Raji (cell line): ENCODE data around the gene ANKS1B.

Experiments used
- POLR2A ChIP-seq: IDR thresholded peaks from 2 replicates; pipeline ENCODE4 v1.6.1; 2011; ENCODE audit warnings: low read depth, low read length, control low read depth; ENCODE audit not compliant: insufficient read depth

The ANKS1B gene

DNA sequence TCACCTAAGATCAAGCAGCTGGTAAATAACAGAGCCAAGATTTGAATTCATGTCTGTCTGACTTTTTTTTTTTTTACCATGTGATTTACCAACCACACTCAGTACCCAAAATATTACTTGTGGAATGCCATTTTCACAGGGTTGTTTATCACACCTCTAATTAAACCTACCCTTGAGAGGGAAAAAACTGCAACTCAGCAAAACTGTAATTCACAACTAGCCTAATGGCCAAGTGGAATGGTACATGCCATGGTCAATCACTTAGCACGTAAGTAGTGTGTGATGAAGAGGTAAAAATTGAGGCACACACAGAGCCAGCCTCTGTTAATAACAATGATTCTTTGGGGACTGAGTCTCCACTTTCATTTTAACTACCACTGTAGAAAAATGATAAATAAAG is 750.0 kb downstream of the ANKS1B start:
- TF ChIP-seq POLR2A: no peak

- no peak for TF ChIP-seq POLR2A
Measured at GRCh38 chr12:99232324-99232723, 752.4 kb downstream of the ANKS1B start.

DNA sequence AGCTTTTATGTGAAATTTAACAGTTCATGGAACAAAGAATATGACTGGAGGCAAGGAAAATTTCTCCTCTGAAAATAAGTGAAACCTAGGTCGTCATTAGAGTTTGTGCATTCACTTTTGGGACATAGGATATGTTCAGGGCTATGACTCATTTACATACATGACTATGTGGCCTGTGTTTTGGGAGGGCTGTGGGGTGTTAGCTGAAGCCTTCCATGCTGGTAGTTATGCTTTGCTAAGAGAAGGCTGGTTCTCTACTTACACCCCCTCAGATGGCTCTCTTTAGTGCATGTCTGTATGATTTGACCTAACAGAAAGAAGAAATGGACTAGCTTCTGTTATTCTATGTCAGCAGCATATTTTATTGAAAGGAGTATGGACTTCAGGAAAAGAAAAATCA is 753.7 kb downstream of the ANKS1B start:
- TF ChIP-seq POLR2A: no peak

GRCh38 chr12:99224237-99224636 is 760.5 kb downstream of the ANKS1B start:
- no peak for TF ChIP-seq POLR2A

GRCh38 chr12:99223579-99223978 is 761.2 kb downstream of the ANKS1B start:
- TF ChIP-seq POLR2A: no peak

DNA sequence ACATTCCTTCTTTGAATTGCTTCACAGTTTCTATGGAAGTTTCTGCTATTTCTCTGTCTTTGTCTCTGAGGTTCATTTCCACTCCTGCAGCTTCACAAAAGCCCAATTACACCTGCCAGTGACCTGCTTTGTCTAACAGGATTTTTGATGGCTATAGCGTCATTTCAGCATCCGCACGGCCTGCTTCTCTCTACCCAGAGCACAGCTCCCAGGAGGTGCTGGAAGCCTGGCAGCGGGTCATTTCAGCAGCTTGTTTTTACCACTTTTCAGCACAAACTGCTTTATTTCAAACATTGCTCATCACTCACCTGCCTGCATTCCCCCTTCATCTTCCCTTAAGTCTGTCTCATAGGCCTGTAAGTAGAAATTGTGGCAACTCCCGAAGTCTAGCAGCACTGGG is 771.7 kb downstream of the ANKS1B start:
- no peak for TF ChIP-seq POLR2A

GRCh38 chr12:99212275-99212674 is 772.5 kb downstream of the ANKS1B start:
- no peak for TF ChIP-seq POLR2A

- TF ChIP-seq POLR2A: no peak
Measured at GRCh38 chr12:99205111-99205510, 779.6 kb downstream of the ANKS1B start.

GRCh38 chr12:99201906-99202645 is 782.7 kb downstream of the ANKS1B start:
- TF ChIP-seq POLR2A: no peak

DNA sequence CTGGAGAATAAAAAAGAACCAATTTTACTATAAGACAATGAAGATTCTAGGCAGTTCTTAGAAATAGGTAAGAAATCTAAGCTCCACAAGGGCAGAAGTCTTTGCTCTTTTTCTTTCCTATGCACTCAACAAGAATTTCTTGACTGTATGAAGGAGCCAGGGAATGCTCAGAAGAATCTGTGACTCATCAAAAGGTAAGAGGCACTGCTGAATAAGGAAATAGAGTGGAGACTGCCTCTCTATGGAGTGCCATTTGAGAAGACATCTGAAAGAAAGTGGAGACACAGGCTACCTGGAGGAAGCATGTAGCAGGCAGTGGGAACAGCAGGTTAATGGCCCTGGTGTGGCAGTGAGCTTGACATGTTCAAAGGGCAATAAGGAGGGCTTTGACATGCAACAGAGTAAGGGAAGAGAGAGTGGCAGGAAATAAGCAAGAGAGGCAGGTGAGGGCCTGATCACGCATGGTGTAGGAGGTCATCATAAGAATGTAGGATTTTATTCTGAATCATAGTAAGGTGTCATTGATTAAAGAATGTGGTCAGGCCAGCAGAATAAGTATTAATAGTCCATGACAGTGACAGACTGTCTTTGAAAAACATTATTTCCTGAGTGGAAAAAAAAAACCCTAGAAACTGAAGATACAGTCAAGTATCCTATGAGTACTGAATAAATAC is 783.9 kb downstream of the ANKS1B start:
- no peak for TF ChIP-seq POLR2A

DNA sequence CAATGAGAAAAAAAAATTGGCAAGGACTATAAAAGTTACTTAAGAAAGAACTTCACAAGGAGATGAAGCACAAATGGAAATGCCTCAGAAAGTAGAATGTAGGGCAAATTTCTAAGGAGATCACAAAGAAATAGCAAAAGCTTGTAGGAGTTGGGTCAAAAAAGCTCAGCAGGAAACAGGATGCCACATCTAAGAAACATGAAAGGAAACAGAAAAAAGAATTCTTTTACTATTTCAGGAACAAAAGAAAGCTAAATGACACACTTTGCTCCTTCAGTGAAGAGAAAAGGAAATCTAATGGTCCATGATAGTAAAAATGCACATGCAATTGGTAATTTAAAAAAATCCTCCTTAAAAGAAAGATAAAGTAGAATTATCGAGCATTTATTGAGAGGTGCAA is 789.3 kb downstream of the ANKS1B start:
- TF ChIP-seq POLR2A: no peak

DNA sequence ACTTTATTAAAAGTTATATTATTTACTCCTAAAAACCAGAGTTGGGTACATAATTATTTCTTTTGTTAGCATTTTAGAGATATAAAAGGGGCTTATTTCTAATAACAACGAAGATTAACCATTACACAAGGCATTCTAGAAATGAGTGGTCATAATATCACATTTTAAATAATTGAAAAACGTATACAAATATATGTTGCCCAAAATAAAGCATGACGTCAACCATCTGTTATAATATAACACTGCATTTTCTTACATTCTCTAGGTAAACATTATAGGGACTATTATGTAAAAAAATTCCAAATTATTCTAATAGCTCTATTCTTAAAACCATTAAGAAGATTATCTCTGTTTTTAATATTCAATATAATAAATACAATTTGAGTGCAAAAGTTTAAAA is 792.2 kb downstream of the ANKS1B start:
- no peak for TF ChIP-seq POLR2A

DNA sequence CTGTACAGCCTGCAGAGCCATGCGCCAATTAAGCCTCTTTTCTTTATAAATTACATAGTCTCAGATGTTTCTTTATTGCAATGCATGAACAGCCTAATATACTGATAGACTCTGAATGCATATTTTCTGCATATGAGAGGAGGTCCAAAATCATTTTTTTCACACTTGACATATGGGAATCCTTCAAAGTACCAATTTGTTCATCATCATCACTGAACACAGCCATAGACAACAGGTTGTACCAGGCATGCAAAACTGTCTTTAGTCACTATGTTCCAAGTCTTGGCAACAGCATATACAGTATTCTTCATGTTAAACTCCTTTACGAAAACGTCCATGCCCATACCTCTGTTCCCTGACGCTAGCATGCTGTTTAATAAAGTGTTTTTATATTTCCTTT is 807.9 kb downstream of the ANKS1B start:
- TF ChIP-seq POLR2A: no peak

DNA sequence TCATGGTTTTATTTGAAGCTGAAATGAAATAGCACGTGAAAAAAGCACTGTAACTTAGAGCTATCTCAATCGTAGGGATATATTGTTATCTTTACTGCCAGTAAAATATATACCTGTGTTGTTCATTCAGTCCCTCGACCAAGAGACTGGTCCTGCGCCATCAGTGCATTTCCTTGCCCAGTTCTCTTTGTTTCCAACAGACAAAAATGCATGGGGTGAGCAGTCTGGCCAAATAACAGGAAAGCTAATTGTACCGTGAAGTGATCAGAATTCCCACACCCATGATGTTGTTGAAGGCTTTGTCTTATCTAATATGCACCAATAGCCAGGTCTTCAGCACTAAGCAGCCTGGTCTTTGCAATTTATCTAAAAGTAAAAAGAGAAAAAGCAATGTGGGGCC is 814.3 kb downstream of the ANKS1B start:
- TF ChIP-seq POLR2A: no peak

DNA sequence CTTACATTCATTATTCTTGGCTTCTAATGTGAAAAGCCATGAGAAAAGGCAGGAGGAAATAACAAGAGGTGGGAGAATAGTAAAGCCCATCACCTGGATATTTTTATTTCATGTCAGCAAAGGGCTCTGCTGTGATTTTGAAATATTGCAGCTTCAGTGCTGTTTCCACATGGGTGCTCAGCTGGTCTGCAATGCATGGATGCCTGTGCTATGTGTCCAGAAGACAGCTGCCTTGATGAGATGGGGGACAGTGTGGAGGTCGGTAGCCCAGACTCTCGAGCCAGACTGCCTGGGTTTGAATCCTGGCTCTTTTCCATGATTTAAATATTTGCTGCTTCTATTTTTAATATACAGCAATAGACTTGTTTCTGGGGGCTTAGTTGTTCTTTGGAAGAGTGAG is 814.7 kb downstream of the ANKS1B start:
- no peak for TF ChIP-seq POLR2A

DNA sequence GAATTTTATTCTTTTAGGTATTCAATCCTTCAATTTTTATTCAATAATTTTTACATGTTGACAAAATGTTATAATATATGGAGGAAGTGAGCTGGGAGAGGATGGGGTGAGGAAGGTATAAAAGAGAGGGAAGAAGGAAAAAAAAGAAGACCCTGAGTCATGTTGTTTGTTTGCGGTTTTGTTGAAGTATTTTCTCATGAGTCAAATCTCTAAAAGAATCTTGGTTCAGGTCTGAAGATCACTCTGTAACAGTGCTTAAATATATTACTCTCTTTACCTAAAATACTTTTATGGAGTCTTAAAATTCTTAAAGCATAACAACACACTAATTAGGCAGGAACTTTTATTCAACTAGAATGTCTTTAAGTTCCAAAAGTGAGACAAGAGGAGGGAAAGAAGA is 826.8 kb downstream of the ANKS1B start:
- no peak for TF ChIP-seq POLR2A

GRCh38 chr12:99154983-99155336 is 829.8 kb downstream of the ANKS1B start:
- TF ChIP-seq POLR2A: no peak

GRCh38 chr12:99154216-99154982 is 830.3 kb downstream of the ANKS1B start:
- no peak for TF ChIP-seq POLR2A
